CD14-positive monocyte (primary cell): ENCODE data around the gene COL6A1. TPM values are rescaled to one million over a fixed set of nuclear protein-coding genes. Genes with fewer than 3 reads are reported as not detected.

Source experiments
- DNase-seq, 3 donors: peaks; one replicate each; pipeline ENCODE4 v3.0.0-alpha.2; 2011 to 2022
- H2AFZ ChIP-seq: 2 replicates; pipeline ENCODE4 v1.6.0; 2012; ENCODE audit warnings: mild to moderate bottlenecking, low read depth, low read length, inconsistent platforms; ENCODE audit not compliant: insufficient read depth, poor library complexity, severe bottlenecking
- H3K27ac ChIP-seq, 2 donors: 1 replicate in 1 of 2; 2 replicates in 1 of 2; pipeline ENCODE4 v1.5.1; 2012 to 2013; ENCODE audit warnings: low read length in 2 of 2, control low read depth in 1 of 2, inconsistent platforms in 1 of 2, low read depth in 1 of 2, mild to moderate bottlenecking in 1 of 2
- H3K27me3 ChIP-seq, 2 donors: one replicate each; pipeline versions ENCODE4 v1.6.0 to v1.6.1; 2011 to 2013; ENCODE audit warnings: low read length in 2 of 2; ENCODE audit not compliant: control insufficient read depth in 2 of 2, insufficient read depth in 2 of 2
- H3K36me3 ChIP-seq, 2 donors: replicated peaks in 1 of 2; 1 replicate in 1 of 2; 2 replicates in 1 of 2; pipeline versions ENCODE4 v1.5.1 to v1.6.1; 2012 to 2013; ENCODE audit warnings: low read length in 2 of 2, control low read depth in 1 of 2, inconsistent platforms in 1 of 2, mild to moderate bottlenecking in 1 of 2; ENCODE audit not compliant: insufficient read depth in 2 of 2, control insufficient read depth in 1 of 2
- H3K4me1 ChIP-seq, 2 donors: 1 replicate in 1 of 2; 2 replicates in 1 of 2; pipeline versions ENCODE4 v1.5.1 to v1.6.1; 2012 to 2013; ENCODE audit warnings: low read length in 2 of 2, control low read depth in 1 of 2, inconsistent platforms in 1 of 2, mild to moderate bottlenecking in 1 of 2, moderate library complexity in 1 of 2; ENCODE audit not compliant: insufficient read depth in 2 of 2, control insufficient read depth in 1 of 2
- H3K4me2 ChIP-seq: replicated peaks from 2 replicates; pipeline ENCODE3; 2012; ENCODE audit warnings: low read length, moderate library complexity, mild to moderate bottlenecking; ENCODE audit not compliant: poor library complexity, severe bottlenecking; ENCODE audit errors: extremely low read depth
- H3K4me3 ChIP-seq, 3 experiments: fragments of 200-600 bp in 1 of 3; sonication (generic) in 1 of 3; replicated peaks in 1 of 3; 1 replicate in 2 of 3; 2 replicates in 1 of 3; pipeline ENCODE4 v1.5.1; 2011 to 2013; ENCODE audit warnings: low read length in 3 of 3, mild to moderate bottlenecking in 3 of 3, control low read depth in 2 of 3, low read depth in 2 of 3, inconsistent platforms in 1 of 3, moderate library complexity in 1 of 3
- H3K79me2 ChIP-seq: 2 replicates; pipeline ENCODE4 v1.6.0; 2012; ENCODE audit warnings: mild to moderate bottlenecking, control low read depth, inconsistent platforms, low read length, moderate library complexity; ENCODE audit not compliant: insufficient read depth
- H3K9ac ChIP-seq: 2 replicates; pipeline ENCODE4 v1.6.0; 2017; ENCODE audit warnings: low read length, mild to moderate bottlenecking; ENCODE audit not compliant: insufficient read depth, poor library complexity, severe bottlenecking
- H3K9me3 ChIP-seq, 2 donors: replicated peaks in 1 of 2; 1 replicate in 1 of 2; 2 replicates in 1 of 2; pipeline versions ENCODE4 v1.5.1 to v1.6.1; 2012 to 2013; ENCODE audit warnings: low read length in 2 of 2, control low read depth in 1 of 2; ENCODE audit not compliant: control insufficient read depth in 1 of 2, insufficient read depth in 1 of 2
- H4K20me1 ChIP-seq: 2 replicates; pipeline ENCODE4 v1.6.0; 2012; ENCODE audit warnings: mild to moderate bottlenecking, low read length, control low read depth, moderate library complexity; ENCODE audit not compliant: insufficient read depth
- H3K27ac Mint-ChIP-seq, 7 donors: one replicate each; pipeline ENCODE4 v1.8.0; 2020; ENCODE audit warnings: mild to moderate bottlenecking in 7 of 7, mixed read lengths in 7 of 7, moderate library complexity in 6 of 7, inconsistent platforms in 2 of 7
- H3K27me3 Mint-ChIP-seq, 3 donors: one replicate each; pipeline ENCODE4 v1.8.0; 2021 to 2022; ENCODE audit warnings: low read depth in 3 of 3, mild to moderate bottlenecking in 3 of 3, mixed read lengths in 3 of 3, moderate library complexity in 3 of 3, inconsistent platforms in 1 of 3
- H3K36me3 Mint-ChIP-seq, 2 donors: one replicate each; pipeline ENCODE4 v1.8.0; 2020; ENCODE audit warnings: mixed read lengths in 2 of 2, inconsistent platforms in 1 of 2, mild to moderate bottlenecking in 1 of 2
- H3K4me1 Mint-ChIP-seq: one replicate; pipeline ENCODE4 v1.8.0; 2020; ENCODE audit warnings: mild to moderate bottlenecking, mixed read lengths
- H3K4me3 Mint-ChIP-seq, 2 donors: one replicate each; pipeline ENCODE4 v1.8.0; 2020; ENCODE audit warnings: mild to moderate bottlenecking in 2 of 2, mixed read lengths in 2 of 2, moderate library complexity in 1 of 2
- H3K9me3 Mint-ChIP-seq, 7 donors: one replicate each; pipeline ENCODE4 v1.8.0; 2020 to 2022; ENCODE audit warnings: mixed read lengths in 7 of 7, mild to moderate bottlenecking in 6 of 7, moderate library complexity in 6 of 7, inconsistent platforms in 2 of 7
- WGBS: methylation state at CpG from one replicate; pipeline ENCODE4 v1.1.5; 2013; ENCODE audit warnings: missing lambda C conversion rate; ENCODE audit not compliant: insufficient coverage; 5-methylcytosine and 5-hydroxymethylcytosine counted together
- intact Hi-C, 2 donors: fragments of 100-400 bp; cut with micrococcal nuclease; formaldehyde crosslinking; loops; one replicate each; pipeline versions ENCODE4 v1.15.0 to v1.15.1; 2023
- polyA plus RNA-seq, 3 donors: library from polyadenylated mRNA; depleted of rRNA in 1 of 3; unstranded in 2 of 3; stranded (reverse) in 1 of 3; fragments of 300-500 nt in 2 of 3; fragments of >200 nt in 1 of 3; fragmentation: Illumina TruSeq in 2 of 3; gene quantifications; 1 replicate in 2 of 3; 2 replicates in 1 of 3; pipeline ENCODE4 v1.2.3, GENCODE V29; 2012 to 2021
- TF ChIP-seq, protein P1 (sequence below): fragments of 200-600 bp; IDR thresholded peaks from one replicate; pipeline ENCODE4 v1.8.0; 2022; ENCODE audit warnings: antibody characterized with exemption, mild to moderate bottlenecking

COL6A1 gene
- polyA plus RNA-seq, 3 donors: 0.08 to 0.11 (median 0.10) TPM

DNA sequence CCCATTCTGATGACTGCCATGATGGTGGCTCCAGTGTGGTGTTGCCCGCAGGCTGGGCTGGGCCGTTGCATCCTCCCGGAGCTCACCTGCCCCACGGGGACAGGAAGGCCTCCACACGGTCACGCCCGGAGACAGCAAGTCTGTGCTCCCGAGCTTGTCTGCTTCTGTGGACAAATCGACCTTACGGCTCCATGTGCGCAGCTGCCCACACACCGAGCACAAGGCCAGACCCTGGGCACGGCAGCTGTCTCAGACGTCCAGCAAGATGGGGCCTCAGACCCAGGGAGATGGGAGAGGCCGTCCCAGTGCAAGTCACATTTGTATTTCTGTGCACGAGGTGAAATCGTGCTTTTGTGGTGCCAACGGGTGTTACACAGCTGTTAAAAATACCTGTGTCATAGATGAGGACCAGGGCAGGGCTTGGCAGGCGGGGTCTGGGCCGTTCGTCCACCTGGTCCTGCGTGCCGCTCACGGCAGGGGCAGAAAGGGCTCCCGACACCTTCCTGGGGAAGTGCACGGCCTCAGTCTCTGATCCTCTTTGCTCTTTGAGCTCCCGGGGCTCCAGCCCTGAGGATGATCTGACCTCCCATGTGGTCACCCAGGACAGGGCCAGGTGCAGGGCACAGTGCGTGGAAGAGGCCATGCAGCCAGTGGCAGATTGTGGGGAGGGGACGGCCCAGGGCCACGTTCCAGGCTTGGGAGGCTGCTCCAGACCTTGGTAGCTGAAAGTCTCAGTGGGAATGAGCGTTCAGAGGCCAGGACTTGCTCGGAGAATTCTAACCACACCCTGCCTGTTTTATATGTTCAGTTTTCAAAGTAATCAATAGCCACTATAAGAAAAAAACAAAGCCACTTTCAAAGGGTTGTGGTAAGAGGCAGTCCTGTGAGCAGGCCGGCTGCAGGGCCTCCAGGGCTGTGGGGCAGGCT is 13.5 kb downstream of the COL6A1 start:
- TF ChIP-seq, protein P1, sequence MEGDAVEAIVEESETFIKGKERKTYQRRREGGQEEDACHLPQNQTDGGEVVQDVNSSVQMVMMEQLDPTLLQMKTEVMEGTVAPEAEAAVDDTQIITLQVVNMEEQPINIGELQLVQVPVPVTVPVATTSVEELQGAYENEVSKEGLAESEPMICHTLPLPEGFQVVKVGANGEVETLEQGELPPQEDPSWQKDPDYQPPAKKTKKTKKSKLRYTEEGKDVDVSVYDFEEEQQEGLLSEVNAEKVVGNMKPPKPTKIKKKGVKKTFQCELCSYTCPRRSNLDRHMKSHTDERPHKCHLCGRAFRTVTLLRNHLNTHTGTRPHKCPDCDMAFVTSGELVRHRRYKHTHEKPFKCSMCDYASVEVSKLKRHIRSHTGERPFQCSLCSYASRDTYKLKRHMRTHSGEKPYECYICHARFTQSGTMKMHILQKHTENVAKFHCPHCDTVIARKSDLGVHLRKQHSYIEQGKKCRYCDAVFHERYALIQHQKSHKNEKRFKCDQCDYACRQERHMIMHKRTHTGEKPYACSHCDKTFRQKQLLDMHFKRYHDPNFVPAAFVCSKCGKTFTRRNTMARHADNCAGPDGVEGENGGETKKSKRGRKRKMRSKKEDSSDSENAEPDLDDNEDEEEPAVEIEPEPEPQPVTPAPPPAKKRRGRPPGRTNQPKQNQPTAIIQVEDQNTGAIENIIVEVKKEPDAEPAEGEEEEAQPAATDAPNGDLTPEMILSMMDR: no peak
- no peaks in the 10 kb centered on the region for H4K20me1 ChIP-seq
- no peaks in the 10 kb centered on the region for H3K36me3 ChIP-seq
- Mint-ChIP-seq H3K27me3 (peaks cover 0 to 3% (median 0%) of the 10 kb centered on the region in 3 donors), H3K4me1 (no peaks in the 10 kb centered on the region), H3K9me3 (peaks cover 0 to 12% (median 7%) of the 10 kb centered on the region in 7 donors), H3K4me3 (no peak overlapping the region), H3K36me3 (no peaks in the 10 kb centered on the region), H3K27ac (no peak overlapping the region)
- no peak overlapping the region for H3K4me3 ChIP-seq
- no peaks in the 10 kb centered on the region for H3K79me2 ChIP-seq
- DNase-seq: no peak
- 92% methylated on average over 30 of the region's 33 CpGs for WGBS
- intact Hi-C loops: no loop called here
- no peak overlapping the region for H3K4me2 ChIP-seq
- no peak overlapping the region for H3K27ac ChIP-seq
- H2AFZ ChIP-seq: no peak overlapping the region
- H3K4me1 ChIP-seq: no peaks in the 10 kb centered on the region
- H3K27me3 ChIP-seq: no peaks in the 10 kb centered on the region
- H3K9me3 ChIP-seq: peaks cover 0 to 12% of the 10 kb centered on the region in 2 donors
- H3K9ac ChIP-seq: no peak overlapping the region

DNA sequence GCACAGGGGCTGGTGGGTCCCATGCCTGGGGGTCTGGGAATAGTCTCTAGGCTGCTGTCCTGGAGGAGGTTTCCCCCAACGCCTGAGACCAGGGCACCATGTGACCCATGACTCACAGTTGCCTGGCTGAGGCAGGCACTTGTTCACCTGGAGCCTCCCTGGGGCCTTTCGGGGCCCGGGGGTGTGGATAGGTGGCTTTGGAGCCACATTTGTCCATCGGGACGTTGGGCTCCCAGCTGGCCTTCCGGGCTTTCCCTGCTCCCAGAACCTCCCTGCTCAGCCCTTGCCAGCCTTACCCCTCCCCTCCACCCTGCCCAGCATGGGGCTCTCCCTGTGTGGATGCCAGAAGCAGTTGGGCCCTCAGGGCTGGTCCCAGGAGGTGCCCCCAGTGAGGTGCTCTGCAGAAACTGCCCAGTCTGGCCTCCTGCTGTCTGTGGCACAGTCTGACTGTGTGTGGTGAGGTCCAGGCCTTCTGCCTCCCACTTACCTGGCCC is 14.2 kb downstream of the COL6A1 start:
- H3K36me3 Mint-ChIP-seq: no peaks in the 10 kb centered on the region
- H3K4me3 ChIP-seq: no peak overlapping the region
- no peak overlapping the region for H3K4me3 Mint-ChIP-seq
- H3K9me3 ChIP-seq: peaks cover 0 to 18% of the 10 kb centered on the region in 2 donors
- no peak overlapping the region for H2AFZ ChIP-seq
- DNase-seq: no peak
- H3K27ac ChIP-seq: no peak overlapping the region
- H3K79me2 ChIP-seq: no peaks in the 10 kb centered on the region
- H3K27me3 Mint-ChIP-seq: peaks cover 0 to 3% (median 0%) of the 10 kb centered on the region in 3 donors
- intact Hi-C loops: no loop called here
- no peak overlapping the region for H3K9ac ChIP-seq
- H3K4me1 Mint-ChIP-seq: no peaks in the 10 kb centered on the region
- H3K4me2 ChIP-seq: no peak overlapping the region
- WGBS: 77% methylated on average over 5 of the region's 6 CpGs
- H3K27me3 ChIP-seq: no peaks in the 10 kb centered on the region
- no peaks in the 10 kb centered on the region for H4K20me1 ChIP-seq
- no peaks in the 10 kb centered on the region for H3K4me1 ChIP-seq
- peaks cover 0 to 19% (median 11%) of the 10 kb centered on the region in 7 donors for H3K9me3 Mint-ChIP-seq
- no peaks in the 10 kb centered on the region for H3K36me3 ChIP-seq
- H3K27ac Mint-ChIP-seq: no peak overlapping the region
- TF ChIP-seq, protein P1: no peak
